Urinary bladder (tissue), 4 donors: ENCODE data around the gene GNB1L. TPM values are rescaled to one million over a fixed set of nuclear protein-coding genes. Genes with fewer than 3 reads are reported as not detected.

Source experiments
- DNase-seq: peaks from one replicate; pipeline ENCODE4 v3.0.0-alpha.2; 2015; ENCODE audit errors: extremely low spot score
- H3K27ac ChIP-seq: one replicate; pipeline ENCODE4 v1.5.1; 2013; ENCODE audit warnings: low read depth, mild to moderate bottlenecking, moderate library complexity
- H3K36me3 ChIP-seq: one replicate; pipeline ENCODE4 v1.6.1; 2013; ENCODE audit warnings: mild to moderate bottlenecking, moderate library complexity; ENCODE audit not compliant: insufficient read depth
- H3K4me1 ChIP-seq: one replicate; pipeline ENCODE4 v1.6.1; 2013; ENCODE audit warnings: mild to moderate bottlenecking, moderate library complexity; ENCODE audit not compliant: insufficient read depth
- H3K4me3 ChIP-seq: one replicate; pipeline ENCODE4 v1.5.1; 2013; ENCODE audit warnings: low read depth, low read length
- WGBS: extraction: QIAGEN DNeasy Blood & Tissue Kit; methylation state at CpG from one replicate; pipeline ENCODE4 v1.1.7; 2013; 5-methylcytosine and 5-hydroxymethylcytosine counted together
- polyA plus RNA-seq: library from polyadenylated mRNA; stranded (reverse); fragments of 200-250 nt; gene quantifications from one replicate; pipeline ENCODE4 v1.2.3, GENCODE V29; 2013
- total RNA-seq: library from RNA; depleted of rRNA; stranded (reverse); fragments of >200 nt; gene quantifications from one replicate; pipeline ENCODE4 v1.2.3, GENCODE V29; 2014
- donor health status: healthy with polysubstance abuse.
- donor health status: healthy.

Gene GNB1L
- total and polyA plus RNA-seq, 2 donors = 3.4 to 8.5 TPM

DNA sequence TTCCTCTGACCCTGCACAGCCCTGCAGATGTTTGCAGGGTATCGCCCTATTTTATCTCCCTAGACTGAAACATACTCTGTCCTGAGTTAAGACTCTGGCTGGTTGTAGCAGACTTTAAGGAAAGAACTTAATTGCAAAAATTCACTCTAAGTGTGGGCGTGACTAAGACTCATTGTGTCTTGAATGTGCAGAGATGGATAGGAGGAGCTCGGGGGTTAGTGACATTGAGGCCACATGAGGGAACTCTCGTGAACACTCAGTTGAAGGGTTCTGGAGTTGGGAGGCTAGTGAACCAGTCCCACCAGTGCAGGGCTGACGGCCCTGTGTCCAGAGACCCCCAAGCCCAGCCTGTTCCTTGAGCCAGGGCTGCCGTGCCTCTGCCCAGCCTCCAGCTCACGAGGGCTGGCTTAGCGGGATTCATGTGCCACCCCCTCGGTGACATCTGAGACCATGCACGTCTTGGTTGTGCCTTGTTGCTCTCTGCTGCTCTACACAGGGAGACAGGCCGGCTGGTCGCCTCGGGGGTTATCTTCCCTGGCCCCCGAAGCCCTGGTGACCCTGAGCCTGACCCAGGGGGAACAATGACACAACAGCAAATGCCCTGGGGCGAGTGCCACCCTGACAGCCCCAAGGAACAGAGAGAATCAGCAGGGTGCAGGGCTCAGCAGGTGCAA lies 105.5 kb downstream of the GNB1L start:
- Histone ChIP-seq H3K4me3 (no peak overlapping the region), H3K4me1 (no peaks in the 10 kb centered on the region), H3K27ac (no peak overlapping the region), H3K36me3 (no peaks in the 10 kb centered on the region)
- 72% methylated on average over 15 of the region's 15 CpGs for WGBS
- no peak for DNase-seq

DNA sequence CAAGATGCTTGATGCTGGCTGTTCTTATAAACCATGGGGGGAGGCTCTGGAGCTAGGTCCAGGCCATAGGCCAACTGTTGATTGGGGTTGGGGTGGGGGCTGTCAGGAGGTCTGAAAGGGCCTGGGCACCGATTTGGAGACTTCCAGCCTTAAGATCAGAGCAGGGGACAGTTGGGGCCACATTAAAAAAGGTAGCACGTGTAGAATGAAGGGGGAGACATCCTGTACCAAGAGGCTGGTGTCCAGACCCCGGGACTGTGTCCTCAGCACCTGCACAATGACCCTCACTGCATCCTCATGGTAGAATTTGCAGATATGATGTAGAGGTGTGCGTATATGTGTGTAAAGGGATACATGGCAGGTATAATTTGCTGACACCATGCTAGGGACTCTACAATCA lies 106.5 kb downstream of the GNB1L start:
- Histone ChIP-seq H3K4me1 (no peaks in the 10 kb centered on the region), H3K27ac (no peak overlapping the region), H3K36me3 (no peaks in the 10 kb centered on the region), H3K4me3 (no peak overlapping the region)
- 85% methylated on average over 4 of the region's 4 CpGs for WGBS
- no peak for DNase-seq

DNA sequence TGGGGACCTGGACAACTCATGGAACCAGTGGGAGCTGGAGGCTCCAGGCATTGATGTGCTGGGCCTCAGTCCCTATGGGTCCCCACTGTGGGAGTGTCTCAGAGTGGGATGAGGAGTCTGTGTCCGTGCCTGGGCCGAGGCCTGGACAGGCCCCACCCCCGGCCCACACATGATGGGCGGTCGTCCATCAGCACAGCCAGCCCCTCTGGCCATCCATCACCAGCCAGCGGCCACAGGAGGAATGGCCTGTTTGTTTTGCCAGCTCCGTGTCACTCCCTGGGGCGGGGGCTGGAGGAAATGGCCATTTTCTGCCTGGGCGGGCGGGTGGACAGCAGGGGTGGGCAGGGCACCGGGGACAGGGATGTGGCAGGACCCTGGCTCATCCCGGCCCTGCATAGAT lies 107.1 kb downstream of the GNB1L start:
- 81% methylated on average over 12 of the region's 12 CpGs for WGBS
- Histone ChIP-seq H3K4me1 (no peaks in the 10 kb centered on the region), H3K36me3 (no peaks in the 10 kb centered on the region), H3K4me3 (no peak overlapping the region), H3K27ac (no peak overlapping the region)
- DNase-seq = no peak

DNA sequence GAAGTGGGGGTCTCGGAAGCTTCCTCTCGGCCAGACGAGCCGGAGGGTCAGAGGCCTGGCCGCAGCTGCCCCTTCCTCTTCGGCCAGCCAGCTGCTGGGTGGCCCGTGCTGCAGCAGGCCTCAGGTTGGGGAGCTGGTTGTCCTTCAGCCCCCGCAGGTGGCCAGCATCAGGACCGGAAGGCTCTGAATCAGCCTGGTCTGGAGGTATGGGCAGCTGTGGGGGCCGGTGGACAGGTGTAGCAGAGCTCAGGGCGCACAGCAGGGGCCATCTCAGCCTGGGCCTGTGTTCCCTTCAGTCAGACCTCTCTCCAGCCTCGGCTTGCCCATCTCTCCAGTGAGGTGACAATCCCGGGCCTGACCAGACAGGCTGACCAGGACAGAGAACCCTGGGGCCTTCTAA lies 107.9 kb downstream of the GNB1L start:
- no peak overlapping the region for H3K27ac ChIP-seq
- 90% methylated on average over 13 of the region's 13 CpGs for WGBS
- H3K4me1 ChIP-seq = no peaks in the 10 kb centered on the region
- H3K4me3 ChIP-seq = no peak overlapping the region
- no peak for DNase-seq
- no peaks in the 10 kb centered on the region for H3K36me3 ChIP-seq

DNA sequence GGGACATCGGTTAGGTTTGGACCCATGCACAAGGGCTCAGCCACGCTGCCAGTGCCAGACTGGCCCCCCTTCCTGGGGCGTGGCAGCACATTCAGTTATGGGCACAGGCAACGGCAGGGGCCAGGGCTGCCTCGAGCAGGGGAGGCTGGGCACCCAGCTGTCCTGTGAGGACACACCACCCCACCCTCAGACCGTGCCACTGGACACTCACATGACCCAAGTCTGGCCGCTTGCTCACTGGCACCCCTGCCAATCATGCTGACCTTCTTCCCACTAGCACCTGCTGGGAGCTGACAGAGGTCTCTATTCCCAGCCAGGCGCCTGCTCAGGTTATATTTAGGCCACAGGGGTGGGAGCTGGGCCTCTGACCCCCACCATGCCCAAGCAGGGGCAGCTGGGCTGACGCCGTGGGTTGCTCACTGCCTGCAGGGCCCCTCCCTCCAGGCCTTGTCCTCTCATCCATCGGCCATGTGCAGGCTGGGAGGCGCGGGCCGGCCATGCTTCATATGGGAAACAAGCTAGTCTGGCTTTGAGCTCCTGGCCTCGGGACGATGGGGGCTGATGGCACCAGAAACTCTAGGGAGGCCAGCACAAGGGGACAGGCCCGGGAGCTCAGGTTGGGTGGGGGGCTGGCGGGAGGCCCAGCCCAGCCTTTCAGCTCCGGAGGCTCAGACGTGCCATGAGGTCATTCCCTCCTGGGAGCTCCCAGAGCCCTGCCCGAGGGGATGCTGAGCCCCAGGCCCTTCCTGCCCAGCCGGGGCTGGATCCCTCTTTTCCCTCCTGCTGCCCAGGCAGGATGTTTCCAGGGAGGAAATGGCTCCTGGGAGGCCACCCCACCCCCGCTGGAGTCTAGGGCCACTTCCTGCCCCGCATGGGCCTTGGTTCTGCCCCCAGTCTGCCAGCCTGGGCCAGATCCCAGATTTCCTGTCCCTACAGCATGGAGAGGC lies 109.2 kb downstream of the GNB1L start:
- Histone ChIP-seq H3K4me3 (no peak overlapping the region), H3K4me1 (no peaks in the 10 kb centered on the region), H3K27ac (no peak overlapping the region), H3K36me3 (no peaks in the 10 kb centered on the region)
- 61% methylated on average over 24 of the region's 24 CpGs for WGBS
- DNase-seq = no peak

DNA sequence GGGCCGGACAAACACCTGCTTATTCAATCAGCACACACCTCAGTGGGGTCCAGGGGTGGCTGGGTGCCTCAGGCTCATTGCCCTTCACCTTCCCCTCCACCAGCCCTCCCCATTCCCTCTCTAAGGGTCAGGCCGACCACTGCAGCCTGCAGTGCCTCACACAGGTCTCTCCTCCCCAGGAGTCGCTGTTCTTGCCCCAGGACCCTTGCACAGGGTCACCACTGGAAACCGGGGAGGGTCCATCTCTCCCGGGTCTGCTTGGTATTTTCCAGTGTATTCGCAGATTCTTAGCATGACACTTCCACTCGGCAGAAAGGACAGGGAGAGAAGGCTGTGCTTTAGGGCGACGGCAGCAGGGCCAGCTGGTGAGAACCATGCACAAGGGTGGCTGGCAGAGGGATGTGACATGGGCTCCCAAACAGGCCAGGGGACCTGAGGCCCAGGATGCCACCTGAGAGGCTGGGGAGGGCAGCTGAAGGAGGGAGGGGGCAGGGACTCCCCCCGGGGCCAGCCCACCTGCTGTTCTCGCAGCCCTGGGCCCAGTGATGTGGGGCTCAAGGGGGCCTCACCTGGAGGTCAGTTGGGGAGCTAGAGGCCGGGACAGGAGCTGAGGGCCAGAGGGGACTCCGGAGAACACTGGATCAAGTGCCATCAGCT lies 110.2 kb downstream of the GNB1L start:
- Histone ChIP-seq H3K36me3 (no peaks in the 10 kb centered on the region), H3K27ac (no peak overlapping the region), H3K4me3 (no peak overlapping the region), H3K4me1 (no peaks in the 10 kb centered on the region)
- 88% methylated on average over 13 of the region's 13 CpGs for WGBS
- no peak for DNase-seq

DNA sequence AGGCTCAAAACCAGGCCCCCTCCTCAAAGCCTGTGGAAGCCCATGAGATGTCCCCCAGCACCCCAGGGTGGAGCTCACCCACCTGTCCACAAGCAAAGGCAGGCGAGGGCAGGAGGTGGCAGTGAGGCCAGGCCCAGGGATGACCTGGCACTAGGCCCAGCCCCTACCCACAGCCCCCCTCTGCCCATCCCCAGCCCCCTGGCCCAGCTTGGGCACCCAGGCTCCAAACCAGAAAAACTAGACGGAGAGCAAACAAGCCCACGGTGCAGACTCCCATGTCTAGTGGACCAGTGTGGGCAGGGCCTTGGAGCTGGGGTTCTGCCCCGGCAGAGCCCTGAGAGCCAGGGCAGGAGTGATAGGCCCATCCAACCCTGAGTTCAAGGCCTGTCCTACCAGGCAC lies 111.0 kb downstream of the GNB1L start:
- no peak overlapping the region for H3K27ac ChIP-seq
- no peak overlapping the region for H3K4me3 ChIP-seq
- 80% methylated on average over 4 of the region's 4 CpGs for WGBS
- DNase-seq = no peak
- H3K36me3 ChIP-seq = no peaks in the 10 kb centered on the region
- no peaks in the 10 kb centered on the region for H3K4me1 ChIP-seq

DNA sequence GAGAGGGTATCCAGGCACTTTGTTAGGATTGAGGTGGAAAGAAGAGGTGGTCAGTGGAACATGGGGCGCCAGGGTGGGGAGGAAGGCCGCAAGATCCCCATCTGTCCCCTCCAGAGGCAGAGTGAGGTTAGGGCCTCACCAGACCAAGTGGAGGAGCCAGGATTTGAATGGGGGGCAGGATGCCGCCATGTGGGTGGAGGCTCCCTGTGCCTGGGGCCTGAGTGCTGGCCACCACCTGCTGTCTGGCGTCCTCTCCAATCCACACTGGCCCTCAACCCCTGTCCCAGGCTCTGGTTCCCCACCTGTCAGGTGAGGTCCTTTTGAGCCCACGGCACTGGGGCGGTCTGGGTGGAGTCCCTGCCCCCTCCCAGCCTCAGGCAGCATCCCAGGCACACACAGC lies 111.6 kb downstream of the GNB1L start:
- no peak overlapping the region for H3K27ac ChIP-seq
- H3K4me3 ChIP-seq = no peak overlapping the region
- WGBS = 94% methylated on average over 6 of the region's 6 CpGs
- no peaks in the 10 kb centered on the region for H3K36me3 ChIP-seq
- DNase-seq = no peak
- H3K4me1 ChIP-seq = no peaks in the 10 kb centered on the region

DNA sequence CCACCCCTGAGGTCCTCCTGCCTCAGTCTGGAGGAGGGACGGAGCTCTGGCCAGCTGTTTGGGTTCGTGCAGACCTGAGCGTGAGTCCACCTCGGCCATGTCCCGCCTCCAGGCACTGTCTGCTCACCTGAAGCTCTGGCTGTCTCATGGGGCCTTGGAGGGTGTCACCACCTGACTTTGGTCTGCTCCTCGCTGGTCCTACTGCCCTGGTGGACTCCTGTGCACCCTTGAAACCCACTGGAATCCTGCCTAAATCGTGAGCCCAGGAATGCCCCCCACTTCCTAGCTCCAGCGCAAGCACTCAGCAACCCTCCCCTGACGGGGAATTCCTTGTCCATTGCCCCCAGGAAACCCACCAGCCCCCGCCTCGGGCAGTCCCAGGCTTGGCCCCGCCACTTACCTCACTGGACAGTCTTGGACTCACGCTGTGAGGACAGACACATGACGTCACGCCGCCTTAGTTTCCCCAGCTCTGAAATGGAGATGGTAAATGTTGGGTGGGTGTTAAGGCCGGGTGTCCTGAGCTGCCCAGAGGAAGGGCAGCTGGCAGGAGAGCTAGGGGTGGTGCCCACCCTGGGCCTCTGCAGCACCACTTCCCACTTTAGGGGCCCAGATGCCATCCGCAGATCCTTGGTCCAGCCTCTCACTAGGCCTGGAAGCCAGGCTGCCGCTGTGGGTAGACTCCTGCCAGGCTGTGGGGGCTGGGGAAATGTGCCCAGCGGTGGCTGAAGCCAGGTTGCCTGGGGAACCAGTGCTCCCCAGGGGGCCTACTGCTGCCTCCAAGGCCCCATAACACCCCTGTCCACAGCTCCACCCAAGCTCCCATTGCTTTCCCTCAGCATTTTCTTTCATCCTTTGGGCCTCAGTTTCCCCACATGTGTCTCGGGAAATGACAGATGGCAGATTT lies 112.3 kb downstream of the GNB1L start:
- H3K4me3 ChIP-seq = no peak overlapping the region
- no peak for DNase-seq
- WGBS = 90% methylated on average over 21 of the region's 21 CpGs
- H3K36me3 ChIP-seq = no peaks in the 10 kb centered on the region
- H3K4me1 ChIP-seq = no peaks in the 10 kb centered on the region
- H3K27ac ChIP-seq = no peak overlapping the region

DNA sequence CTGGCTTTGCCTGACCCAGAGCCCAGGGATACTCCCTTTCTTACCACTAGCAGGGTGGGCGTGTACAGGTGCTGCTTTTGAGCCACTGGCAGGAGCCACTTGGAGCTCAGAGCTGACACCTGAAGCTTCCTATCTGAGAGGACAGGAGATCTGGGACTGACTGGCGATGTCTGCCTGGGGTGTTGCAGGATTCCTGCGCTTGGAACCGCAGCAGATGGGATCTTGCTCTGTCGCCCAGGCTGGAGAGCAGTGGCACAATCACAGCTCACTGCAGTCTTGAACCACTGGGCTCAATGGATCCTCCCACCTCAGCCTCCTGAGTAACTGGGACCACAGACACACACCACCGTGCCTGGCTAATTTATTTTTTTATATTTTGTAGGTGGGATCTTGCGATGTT lies 113.6 kb downstream of the GNB1L start:
- DNase-seq = no peak
- H3K36me3 ChIP-seq = no peaks in the 10 kb centered on the region
- no peaks in the 10 kb centered on the region for H3K4me1 ChIP-seq
- H3K27ac ChIP-seq = no peak overlapping the region
- WGBS = 93% methylated on average over 7 of the region's 7 CpGs
- H3K4me3 ChIP-seq = no peak overlapping the region

DNA sequence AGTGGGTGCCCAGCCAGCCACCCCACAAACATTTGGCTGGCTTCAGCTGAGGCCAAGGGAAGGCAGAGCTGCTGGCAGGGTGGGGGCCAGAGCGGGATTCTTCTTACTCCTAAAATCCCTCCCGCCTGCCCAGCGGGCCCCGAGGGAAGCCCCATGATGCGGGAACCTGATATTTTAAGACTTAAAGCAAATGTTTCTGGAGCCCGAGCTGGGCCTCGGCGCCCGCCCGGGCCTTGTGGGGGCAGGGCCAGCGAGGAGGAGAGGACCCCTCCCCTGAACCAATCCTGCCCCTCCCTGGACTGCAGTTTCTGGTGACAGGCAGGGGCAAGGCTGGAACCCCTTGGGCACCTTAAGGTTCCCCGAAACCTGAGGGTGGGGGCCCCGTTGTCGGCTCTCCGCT lies 114.1 kb downstream of the GNB1L start:
- DNase-seq = no peak
- WGBS = 84% methylated on average over 15 of the region's 15 CpGs
- no peak overlapping the region for H3K27ac ChIP-seq
- H3K4me1 ChIP-seq = no peaks in the 10 kb centered on the region
- H3K36me3 ChIP-seq = no peaks in the 10 kb centered on the region
- H3K4me3 ChIP-seq = no peak overlapping the region

DNA sequence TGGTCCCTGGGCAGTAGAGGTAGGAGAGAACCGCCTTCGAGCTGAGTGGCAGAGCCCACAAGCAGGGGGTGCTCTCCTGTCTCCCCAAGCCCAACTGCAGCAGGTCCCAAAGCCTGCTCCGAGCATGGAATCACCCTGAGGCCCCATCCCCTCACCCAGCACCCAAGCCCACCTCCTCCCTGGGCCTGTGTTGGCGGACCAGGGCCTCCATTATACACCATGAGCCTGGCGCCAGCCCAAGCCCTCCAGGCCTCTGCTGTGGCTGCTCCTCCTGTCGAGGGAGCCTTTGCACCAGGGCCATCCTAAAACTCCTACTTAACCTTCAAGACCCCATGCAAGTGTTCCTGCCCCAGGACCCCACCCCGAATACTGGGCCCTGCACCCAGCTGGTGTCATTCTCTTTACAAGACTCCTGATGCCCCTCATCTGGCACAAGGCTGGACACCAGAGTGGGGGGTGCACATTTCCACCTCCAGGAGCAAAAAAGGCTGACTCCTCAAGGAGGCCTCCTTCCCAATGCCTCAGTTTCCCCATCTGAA lies 114.7 kb downstream of the GNB1L start:
- 88% methylated on average over 7 of the region's 7 CpGs for WGBS
- H3K27ac ChIP-seq = no peak overlapping the region
- no peak for DNase-seq
- no peak overlapping the region for H3K4me3 ChIP-seq
- H3K4me1 ChIP-seq = no peaks in the 10 kb centered on the region
- H3K36me3 ChIP-seq = no peaks in the 10 kb centered on the region

DNA sequence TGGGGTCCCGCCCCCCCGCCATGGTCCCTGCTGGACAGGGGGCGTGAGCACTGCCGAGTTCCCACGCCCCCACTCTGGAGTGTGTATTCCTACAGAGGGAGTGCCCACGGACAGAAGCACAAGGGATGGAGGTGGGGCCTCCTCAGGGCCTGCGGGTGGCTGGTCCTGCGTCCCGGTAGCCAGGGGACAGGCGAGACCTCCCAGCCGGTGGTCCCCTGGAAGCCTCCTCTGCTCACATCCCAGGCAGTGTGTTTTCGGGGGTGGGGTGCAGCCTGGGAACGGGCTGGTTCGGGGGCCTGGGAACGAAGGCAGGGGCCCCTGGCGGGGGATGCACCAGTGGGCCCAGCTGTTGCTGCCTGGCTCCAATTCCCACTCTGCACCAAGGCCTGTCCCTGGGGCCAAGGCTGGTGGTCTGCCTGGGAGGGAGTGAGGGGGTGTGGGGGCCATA lies 115.2 kb downstream of the GNB1L start:
- Histone ChIP-seq H3K36me3 (no peaks in the 10 kb centered on the region), H3K27ac (no peak overlapping the region), H3K4me3 (no peak overlapping the region), H3K4me1 (no peaks in the 10 kb centered on the region)
- DNase-seq = no peak
- WGBS = 53% methylated on average over 16 of the region's 16 CpGs
